ENCODE results near the gene ZNF728.
"Not testable (repeated sequence)": the region's sequence is repeated elsewhere in the genome, so short reads cannot be mapped to it uniquely, and the experiment has no call there.

ZNF728 gene

DNA sequence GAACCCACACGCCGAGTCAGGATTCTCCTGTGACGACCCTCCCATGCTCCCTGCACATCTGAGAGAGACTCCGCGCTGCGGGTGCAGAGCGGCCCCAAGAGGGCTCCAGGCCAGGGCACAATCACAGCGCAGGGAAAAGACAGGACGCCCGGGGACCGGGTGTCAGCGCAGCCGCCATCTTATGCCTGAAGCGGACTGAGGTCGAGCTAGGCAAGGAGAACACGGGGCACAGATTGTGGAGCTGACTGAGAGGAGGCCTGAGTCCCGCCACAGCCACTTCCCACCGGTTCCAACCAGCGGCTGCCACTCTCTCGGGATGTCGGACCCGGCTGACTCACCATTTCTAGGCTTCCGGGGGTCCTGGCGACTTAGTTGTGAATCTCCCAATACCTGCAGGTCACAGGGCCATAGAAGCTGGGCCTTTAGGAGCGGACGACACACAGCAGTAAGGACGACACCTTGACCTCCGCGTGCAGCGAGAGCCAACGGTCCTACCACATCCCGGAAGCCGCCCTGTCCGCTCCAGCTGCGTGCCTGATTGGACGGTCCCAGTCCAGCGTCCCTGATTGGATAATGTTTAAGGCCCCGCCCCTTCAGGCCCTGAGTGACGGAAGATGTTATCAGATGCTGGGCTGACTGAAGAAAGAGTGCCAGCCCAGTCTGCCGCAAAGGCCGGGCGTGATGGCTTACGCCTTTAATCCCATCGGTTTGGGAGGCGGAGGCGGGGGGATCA, at the start of gene ZNF728:
Gene ZNF728 (minus strand): TSS at position 487 of the 733 bp plus-strand sequence. CDS start 146 bp downstream, at position 341.
- DNase-seq (ENCODE audit: low read depth, low spot score) = no peak

DNA sequence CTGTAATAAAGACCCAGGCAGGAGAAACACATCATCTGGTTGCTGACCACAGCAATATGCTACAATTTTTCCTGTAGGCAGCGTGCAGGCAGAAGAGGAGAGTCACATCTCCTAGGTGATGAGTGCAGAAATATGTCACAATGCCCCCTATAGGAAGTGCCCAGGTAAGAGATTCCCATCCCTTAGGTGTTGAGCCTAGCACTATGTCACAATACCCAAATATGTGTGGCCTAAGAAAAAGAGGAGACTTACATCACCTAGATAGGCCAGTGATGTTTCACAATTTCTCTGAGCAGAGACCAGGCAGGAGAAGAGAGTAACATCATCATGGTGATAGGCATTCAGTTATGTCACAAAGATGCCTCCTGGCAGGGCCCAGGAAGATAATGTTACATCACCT, 49.4 kb upstream of the ZNF728 start:
- DNase-seq (ENCODE audit: low read depth, low spot score) = no peak

DNA sequence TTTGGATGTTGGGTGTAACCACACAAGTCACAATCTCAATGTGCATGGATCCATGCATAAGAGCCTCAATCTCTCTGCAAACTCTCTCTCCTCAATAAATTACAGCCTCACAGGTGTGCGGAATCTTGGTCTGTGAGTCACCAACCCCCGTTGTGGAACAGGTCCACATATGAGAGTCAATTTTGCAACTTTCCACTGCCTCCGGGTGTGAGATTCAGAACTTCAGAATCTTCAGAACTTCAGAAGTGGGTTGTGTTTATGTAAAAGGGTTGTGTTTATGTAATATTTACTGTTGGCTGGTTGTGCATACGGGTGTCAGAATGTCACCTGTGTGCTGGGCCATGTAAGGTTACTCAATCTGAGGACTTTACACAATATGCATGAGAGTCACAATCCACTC, 46.3 kb upstream of the ZNF728 start:
- DNase-seq (ENCODE audit: low read depth, low spot score) = no peak

DNA sequence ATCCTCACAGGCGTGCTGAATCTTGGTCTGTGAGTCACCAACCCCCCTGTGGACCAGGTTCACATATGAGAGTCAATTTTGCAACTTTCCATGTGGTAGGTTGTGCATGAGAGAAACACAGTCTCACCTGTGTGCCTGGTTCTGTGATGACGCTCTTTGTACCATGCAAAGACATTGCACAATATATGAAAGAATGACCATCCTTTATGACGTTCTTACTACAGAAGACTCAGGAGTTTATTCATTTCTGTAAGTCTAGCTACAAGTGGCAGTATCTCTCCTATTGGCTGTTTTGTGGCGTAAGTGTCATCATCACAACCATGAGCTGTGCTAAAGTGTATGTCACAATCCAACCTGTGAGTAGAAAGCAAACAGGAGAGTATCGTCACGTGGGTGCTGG, 43.8 kb upstream of the ZNF728 start:
- no peak for DNase-seq (ENCODE audit: low read depth, low spot score)

DNA sequence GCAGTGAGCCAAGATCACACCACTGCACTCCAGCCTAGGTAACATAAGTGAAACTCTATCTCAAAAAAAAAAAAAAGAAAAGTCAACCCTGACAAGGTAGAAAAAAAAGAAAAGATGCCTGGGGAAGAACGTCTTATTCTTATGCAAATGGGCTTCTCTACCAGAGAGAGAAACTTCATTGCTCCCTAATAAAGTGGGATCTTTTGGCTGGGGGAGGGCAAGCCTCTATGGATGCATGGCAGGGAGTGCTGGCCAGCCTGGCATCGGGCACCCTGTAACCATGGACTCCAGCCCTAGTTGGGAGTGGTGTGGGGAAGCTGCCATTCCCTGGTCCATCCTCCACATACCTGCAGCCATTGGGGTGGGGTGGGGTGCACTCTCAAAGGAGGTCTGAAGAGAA, 30.7 kb upstream of the ZNF728 start:
- no peak for DNase-seq (ENCODE audit: low read depth, low spot score)

DNA sequence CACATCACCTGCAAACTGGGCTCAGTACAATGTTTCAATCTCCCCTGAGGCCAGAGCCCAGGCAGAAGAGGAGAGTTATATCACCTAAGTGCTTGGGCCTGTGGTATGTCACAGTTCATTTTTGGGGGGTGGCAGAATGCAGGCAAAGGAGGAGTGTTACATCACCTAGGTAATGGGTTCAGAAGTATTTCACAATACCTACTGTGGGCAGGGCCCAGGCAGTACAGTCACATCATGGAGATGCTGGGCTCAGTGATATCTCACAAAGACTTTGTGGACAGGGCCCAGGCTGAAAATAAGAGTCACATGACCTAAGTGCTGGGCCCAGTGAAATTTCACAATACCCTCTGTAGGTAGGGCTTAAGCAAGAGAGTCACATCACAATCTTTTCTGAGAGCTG, 12.7 kb upstream of the ZNF728 start:
- DNase-seq (ENCODE audit: low read depth, low spot score) = no peak

DNA sequence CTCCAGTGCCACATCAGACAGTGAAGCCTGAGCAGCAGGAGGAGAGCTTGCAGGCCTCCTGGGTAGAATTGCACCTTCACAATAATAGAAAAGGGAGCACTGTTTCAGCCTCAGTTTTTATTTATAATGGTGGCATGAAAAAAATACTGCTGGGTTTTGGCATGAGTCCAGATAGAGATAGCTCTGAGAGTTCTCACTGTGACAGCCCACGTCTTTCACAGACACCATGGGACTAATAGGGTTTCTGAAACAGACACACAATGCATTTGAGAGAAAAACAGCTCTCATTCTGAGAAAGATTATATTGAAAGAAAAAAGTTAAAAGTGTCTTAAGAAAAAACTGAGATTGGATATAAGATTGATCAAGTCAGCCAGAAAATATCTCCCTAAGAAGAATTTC, 8.0 kb downstream of the ZNF728 start:
- not testable (repeated sequence) for DNase-seq (ENCODE audit: low read depth, low spot score)

DNA sequence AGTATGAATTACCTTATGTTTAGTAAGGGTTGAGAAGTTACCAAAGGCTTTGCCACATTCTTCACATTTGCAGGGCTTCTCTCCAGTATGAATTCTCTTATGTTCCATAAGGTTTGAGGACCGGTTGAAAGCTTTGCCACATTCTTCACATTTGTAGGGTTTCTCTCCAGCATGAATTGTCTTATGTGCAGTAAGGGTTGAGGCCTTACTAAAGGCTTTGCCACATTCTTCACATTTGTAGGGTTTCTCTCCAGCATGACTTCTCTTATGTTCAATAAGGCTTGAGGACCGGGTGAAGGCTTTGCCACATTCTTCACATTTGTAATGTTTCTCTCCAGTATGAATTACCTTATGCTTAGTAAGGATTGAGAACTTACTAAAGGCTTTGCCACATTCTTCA, 26.7 kb downstream of the ZNF728 start:
- DNase-seq (ENCODE audit: low read depth, low spot score) = no peak

DNA sequence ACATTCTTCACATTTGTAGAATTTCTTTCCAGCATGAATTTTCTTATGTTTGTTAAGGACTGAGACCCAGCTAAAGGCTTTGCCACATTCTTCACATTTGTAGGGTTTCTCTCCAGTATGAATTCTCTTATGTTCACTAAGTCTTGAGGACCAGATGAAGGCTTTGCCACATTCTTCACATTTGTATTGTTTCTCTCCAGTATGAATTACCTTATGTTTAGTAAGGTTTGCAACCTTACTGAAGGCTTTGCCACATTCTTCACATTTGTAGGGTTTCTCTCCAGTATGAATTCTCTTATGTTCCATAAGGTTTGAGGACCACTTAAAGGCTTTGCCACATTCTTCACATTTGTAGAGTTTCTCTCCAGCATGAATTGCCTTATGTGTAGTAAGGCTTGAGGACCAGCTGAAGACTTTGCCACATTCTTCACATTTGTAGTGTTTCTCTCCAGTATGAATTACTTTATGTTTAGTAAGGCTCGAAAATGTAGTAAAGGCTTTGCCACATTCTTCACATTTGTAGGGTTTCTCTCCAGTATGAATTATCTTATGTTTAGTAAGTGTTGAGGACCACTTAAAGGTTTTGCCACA, 27.3 kb downstream of the ZNF728 start:
- DNase-seq (ENCODE audit: low read depth, low spot score) = not testable (repeated sequence)

DNA sequence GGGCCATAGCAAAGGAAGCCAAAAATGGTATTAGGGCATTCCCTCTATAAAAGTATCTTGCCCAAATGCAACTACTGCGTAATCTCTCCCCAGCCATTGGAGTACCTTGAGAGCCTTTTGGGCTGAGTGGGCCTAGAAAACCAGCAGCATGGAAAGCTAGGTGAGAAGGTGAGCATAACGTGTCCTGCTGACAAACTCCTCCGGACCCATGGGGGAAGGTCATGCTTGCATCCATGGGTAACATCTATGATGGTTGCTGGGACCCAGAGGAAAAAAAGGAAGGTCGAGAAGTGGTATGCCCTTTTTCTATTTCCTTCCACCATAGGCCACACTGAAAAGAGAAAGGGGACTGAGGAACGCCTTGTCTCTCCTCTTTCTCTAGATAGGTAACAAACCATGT, 57.4 kb downstream of the ZNF728 start:
- peak; percentile 2 for DNase-seq (ENCODE audit: low read depth, low spot score)

DNA sequence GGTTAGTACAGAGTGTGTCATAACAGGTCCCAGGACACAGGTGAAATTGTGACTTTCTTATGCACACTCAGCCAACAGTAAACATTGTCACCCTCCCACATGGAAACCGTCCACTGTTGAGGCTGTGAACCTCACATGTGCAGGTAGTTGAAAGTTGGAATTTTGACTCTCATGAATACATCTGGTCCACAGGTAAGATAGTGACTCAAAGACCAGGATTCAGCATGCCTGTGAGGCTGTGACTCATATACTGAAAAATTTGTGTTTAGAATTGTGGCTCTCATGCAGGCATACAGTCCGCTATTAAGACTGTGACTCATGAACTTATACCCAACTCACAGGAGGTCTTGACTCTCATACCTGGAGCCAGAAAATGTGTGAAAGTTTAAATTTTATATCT, 67.8 kb downstream of the ZNF728 start:
- no peak for DNase-seq (ENCODE audit: low read depth, low spot score)

DNA sequence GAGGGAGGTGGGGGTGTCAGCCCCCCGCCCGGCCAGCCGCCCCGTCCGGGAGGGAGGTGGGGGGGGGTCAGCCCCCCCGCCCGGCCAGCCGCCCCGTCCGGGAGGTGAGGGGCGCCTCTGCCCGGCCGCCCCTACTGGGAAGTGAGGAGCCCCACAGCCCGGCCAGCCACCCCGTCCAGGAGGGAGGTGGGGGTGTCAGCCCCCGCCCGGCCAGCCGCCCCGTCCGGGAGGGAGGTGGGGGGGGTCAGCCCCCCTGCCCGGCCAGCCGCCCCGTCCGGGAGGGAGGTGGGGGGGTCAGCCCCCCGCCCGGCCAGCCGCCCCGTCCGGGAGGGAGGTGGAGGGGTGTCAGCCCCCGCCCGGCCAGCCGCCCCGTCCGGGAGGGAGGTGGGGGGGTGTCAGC, 75.4 kb downstream of the ZNF728 start:
- DNase-seq (ENCODE audit: low read depth, low spot score) = not testable (repeated sequence)

DNA sequence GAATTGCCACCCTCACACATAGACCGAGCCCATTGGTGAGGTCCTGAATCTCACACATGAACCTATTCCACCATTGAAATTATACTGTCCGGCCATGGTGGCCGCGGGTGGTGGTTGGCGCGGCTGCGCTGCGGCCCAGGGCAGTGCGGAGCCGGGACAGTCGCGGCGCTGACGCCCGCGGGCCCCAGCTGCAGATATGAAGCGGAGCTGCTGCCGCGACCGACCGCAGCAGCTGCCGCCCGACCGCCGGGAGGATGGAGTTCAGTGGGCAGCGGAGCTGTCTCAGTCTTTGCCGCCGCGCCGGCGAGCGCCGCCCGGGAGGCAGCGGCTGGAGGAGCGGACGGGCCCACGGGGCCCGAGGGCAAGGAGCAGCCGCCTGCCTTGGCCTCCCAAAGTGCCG, 77.8 kb downstream of the ZNF728 start:
- not testable (repeated sequence) for DNase-seq (ENCODE audit: low read depth, low spot score)
